Upper lobe of left lung (tissue), 4 donors: ENCODE results near the gene HECTD3.

Experiments used
- POLR2A ChIP-seq, 4 donors: fragments of 450-650 bp; IDR thresholded peaks; one replicate each; pipeline ENCODE4 v1.5.1; 2016 to 2017; ENCODE audit warnings: antibody characterized with exemption in 4 of 4, mild to moderate bottlenecking in 2 of 4
- POLR2AphosphoS5 ChIP-seq, 2 donors: sonication (generic); formaldehyde crosslinking; IDR thresholded peaks; one replicate each; pipeline ENCODE4 v1.5.1; 2017; ENCODE audit warnings: antibody characterized with exemption in 2 of 2
- TF ChIP-seq, protein P1 (sequence below), 6 experiments: fragments of 450-650 bp in 4 of 6; fragments of 200-600 bp in 2 of 6; sonication (generic) in 2 of 6; IDR thresholded peaks; one replicate each; pipeline ENCODE4 v1.5.1; 2016 to 2019; ENCODE audit warnings: antibody characterized with exemption in 6 of 6

DNA sequence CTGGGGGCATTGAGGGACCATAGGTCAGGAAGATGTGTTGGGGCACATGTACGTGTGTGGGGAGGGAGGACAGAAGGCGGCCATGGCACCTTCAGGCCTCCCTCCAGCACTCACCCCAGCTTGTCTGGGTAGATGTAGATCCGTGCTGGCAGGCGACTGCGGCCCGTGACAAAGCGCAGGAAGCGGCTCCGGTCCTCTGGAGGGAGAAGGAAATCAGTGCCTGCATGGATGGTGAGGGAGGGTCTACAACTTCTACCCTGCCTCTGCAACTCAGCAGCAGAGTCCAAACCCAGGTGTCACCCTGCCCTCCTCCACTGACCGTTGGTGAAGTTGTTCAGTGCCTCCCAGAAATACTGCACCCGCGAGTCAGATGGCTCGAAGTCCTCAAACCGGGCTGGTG is 7.4 kb downstream of the HECTD3 start:
- TF ChIP-seq, protein P1, sequence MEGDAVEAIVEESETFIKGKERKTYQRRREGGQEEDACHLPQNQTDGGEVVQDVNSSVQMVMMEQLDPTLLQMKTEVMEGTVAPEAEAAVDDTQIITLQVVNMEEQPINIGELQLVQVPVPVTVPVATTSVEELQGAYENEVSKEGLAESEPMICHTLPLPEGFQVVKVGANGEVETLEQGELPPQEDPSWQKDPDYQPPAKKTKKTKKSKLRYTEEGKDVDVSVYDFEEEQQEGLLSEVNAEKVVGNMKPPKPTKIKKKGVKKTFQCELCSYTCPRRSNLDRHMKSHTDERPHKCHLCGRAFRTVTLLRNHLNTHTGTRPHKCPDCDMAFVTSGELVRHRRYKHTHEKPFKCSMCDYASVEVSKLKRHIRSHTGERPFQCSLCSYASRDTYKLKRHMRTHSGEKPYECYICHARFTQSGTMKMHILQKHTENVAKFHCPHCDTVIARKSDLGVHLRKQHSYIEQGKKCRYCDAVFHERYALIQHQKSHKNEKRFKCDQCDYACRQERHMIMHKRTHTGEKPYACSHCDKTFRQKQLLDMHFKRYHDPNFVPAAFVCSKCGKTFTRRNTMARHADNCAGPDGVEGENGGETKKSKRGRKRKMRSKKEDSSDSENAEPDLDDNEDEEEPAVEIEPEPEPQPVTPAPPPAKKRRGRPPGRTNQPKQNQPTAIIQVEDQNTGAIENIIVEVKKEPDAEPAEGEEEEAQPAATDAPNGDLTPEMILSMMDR (IDR thresholded peaks at IDR 0.05) = no peak
- TF ChIP-seq POLR2A (IDR thresholded peaks at IDR 0.05) (no peak), POLR2AphosphoS5 (IDR thresholded peaks at IDR 0.05) (no peak)
